Medulla oblongata (tissue), 1 donor: ENCODE results near the gene LNX1.

Source experiments
- DNase-seq: peaks from one replicate; pipeline ENCODE4 v3.0.0-alpha.2; 2015; ENCODE audit errors: extremely low spot score

LNX1 gene

GRCh38 chr4:53599632-53600031 is 8.3 kb upstream of the LNX1 start:
- no peak for DNase-seq

- no peak for DNase-seq
These were observed 7.6 kb upstream of the LNX1 start for GRCh38 chr4:53598901-53599300.

- DNase-seq = no peak
These were observed 7.2 kb upstream of the LNX1 start for GRCh38 chr4:53598483-53598882.

DNA sequence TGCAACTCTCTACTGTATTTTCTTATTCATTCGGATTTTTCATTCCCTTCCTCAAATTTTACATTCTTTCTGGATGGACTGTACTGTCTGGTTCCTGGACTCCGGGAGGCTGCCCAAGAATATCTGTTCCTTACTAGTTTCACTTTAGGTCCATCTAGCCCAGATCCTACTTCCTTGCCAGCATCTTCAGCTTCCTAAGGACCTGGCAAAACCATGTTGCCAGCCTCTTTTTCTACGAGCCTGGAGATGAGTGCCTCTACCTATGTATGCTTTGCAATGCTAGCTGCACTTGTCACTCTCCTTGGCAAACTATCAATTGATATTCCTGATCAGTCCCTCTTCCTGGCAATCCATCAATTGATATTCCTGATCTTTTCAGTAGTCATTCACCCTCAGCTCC is 5.6 kb upstream of the LNX1 start:
- DNase-seq = no peak

DNA sequence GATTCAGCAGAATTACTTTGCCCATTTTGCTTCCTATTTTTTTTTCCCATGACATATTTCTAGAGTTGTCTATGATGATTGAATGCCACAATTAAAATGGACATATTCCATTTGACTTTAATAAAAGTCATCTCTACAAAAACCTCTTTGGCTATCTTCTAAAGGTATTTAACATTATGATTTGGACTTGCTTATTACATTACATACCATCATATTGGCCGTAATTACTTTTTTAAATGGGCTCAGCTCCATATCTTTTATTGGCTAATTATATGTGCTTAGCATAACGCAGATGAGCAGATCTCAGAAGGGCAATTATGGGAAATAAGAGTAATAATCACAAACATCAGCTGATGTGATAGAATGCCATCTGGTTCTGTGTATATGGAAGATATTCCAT is 4.5 kb upstream of the LNX1 start:
- no peak for DNase-seq

DNA sequence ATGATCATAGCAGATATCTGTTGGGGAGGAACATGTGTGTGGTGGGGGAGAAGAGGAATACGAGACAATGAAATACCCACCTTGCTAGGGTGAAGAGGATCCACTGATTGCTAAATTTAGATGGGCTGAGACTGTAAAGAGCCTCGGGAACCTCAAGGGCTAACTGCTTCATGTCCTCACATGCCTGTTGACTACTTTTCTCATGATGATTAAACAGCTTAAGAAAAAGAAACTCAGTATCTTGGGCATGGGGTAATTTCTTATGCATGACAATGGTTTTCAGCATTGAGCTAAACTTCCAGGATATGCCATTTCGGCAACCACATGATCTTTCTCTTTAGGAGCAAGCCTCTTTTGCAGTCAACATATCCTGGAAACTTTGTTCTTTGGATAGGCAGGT is 3.9 kb upstream of the LNX1 start:
- DNase-seq = no peak

- DNase-seq = no peak
These were observed 2.5 kb upstream of the LNX1 start for GRCh38 chr4:53593765-53594164.

- DNase-seq = no peak
These were observed 1.6 kb upstream of the LNX1 start for GRCh38 chr4:53592686-53593501.

GRCh38 chr4:53592122-53592521 is 836 bp upstream of the LNX1 start:
- DNase-seq = no peak

DNA sequence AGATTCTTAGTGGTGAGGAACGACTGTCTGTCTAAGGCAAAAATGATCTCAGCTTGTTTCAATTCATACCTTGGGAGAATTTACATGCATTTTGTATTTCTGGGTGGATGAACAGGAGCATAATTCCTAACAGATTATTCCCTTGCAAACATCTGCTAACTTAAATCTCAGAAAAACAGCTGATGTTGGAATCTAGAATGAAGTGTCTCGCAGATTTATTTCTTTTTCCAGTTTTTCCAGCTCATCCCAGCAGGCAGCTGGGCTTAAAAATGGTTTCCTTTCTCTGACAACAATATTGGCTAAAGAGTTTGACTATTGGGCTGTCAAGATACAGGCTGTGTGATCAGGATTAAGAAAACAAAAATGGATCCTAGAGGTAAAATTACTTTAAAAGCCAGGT is 1.1 kb downstream of the LNX1 start:
- no peak for DNase-seq

GRCh38 chr4:53589511-53589910 is 1.8 kb downstream of the LNX1 start:
- DNase-seq = no peak

DNA sequence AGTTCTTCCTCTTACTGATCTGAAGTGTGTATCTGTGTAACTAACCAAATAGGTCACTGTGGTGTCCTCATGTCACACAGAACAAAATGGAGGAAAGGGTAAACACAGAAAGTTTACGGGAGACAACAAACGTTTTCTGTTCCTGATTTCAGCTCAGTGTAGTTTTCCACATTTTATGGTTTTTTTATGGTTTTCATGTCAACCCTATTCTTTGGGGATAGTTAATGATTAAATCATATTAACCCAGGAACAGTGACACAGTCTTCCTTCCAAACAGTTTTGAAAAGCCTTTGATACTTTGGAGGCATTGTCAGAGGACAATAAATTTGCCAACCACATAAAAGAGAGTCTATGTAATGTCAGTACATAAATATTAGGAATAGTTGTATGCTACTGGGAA is 4.2 kb downstream of the LNX1 start:
- DNase-seq = no peak

DNA sequence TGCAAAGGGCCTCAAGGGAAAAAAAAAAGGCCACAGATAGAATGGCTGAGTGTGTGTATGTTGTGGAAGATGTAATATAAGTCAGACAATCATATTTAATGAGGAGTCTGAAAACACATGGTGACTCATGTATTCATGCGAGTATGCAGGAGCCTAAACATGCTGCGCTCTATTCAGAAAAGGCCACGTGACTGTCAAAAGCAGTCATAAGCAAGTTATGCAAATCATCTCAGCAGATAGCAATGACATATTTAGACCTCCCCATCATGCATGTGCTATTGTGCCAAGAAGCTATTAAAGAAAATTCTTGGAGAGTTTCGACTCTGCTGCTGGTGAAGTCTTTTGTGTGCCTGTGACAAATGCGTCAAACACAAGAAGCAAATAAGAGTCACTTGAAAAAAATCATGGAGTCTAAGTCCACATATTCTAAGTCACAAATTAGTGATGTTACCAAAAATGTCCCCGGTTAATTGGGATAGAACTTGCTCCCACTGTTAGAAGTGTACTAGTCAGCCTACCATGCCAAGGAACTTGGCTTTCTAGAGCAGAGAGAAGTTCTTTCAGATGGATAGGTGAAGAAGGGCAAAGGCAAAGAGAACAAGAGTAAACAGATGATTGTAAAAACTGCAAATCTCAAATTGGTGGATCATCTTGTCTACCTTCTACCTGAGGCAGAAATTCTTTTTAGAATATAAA is 5.0 kb downstream of the LNX1 start:
- DNase-seq = no peak

- no peak for DNase-seq
These were observed 6.6 kb downstream of the LNX1 start for GRCh38 chr4:53584658-53585057.

DNA sequence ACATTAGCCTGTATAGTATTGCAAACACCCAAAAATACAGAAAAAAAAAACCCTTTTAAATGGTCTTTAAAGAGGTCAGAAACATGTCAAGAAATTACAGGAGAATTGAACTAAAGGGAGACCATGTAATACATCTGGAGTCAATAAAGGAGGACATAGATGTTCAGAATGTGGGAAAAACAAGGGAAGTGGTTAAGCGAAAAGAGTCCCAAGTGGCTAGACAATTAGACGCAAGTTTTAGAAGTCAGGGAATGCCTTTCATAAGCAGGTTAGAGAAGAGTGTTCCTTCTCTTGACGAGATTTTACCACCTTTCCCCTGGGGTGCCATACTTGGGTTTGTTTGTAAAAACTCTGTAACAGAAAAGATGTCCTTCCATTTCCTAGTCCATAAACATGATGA is 7.8 kb downstream of the LNX1 start:
- no peak for DNase-seq

GRCh38 chr4:53582194-53582593 is 9.1 kb downstream of the LNX1 start:
- DNase-seq = no peak

GRCh38 chr4:53580274-53580673 is 11.0 kb downstream of the LNX1 start:
- DNase-seq = no peak

DNA sequence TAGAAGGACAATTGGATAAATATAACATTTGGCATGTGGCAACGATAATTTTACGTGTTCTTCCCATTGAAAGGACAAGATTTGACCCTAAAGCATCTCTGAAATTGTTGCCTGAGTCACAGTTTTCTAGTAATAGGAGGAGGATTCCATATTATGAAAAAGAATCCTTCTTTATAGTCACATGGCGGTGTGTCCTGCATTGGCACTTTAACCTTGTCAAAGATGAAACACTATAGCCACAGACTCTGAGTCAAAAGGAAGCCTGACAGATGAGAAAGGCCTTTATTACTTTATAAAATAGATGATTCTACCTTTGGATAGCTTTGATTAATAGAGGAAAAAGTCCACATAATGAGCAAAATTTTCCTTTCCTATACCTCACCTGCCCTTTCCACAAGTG is 11.5 kb downstream of the LNX1 start:
- no peak for DNase-seq

DNA sequence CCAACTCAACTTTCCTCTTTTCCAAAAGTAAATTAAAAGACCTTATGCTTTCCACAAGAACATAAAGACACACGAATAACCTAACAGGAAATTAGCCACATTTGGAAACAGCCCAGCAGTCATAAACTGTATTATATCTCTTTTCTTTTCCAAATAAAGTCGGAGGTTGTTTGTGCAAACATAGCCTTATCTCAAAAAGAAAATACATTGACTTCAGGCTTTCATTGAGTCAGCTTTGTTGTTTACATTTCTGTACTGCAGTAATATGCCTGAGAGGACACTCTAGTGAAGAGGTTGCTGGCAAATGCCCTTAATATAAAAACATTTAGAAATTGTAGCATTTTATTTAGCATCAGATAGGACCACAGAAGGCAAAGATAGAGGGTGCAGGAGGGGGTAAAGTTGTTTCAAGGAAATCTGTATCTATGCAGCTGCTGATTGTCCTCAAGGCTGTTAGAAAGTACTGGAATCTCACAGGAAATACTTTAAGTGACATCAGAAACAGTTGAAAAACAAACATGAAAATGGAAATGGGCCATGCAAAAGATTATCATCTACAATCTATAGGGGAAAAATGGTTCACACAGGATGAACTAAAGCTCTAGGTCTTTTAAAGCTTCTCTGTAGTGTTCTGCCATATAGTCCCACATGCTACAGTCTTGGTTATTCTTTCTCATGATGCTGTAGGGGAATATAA is 14.5 kb downstream of the LNX1 start:
- no peak for DNase-seq

- no peak for DNase-seq
These were observed 15.1 kb downstream of the LNX1 start for GRCh38 chr4:53576071-53576617.

DNA sequence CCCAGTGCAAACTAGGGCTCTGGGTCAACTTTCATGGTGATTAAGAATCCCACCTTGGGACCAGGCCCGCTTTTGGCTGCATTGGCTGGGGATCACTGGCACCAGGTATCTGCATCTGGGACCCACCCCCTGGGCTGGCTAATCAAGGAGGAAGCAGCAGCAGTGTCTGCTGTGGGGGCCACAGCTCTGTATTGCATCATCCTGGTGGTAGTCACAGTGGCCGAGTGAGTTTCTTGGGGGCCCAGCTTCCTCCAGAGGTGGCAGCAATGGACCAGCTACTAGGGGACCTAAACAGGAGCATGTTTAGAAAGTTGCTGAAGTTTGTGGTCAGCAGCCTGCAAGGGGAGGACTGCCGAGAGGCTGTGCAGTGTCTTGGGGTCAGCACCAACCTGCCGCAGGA is 15.7 kb downstream of the LNX1 start:
- no peak for DNase-seq

DNA sequence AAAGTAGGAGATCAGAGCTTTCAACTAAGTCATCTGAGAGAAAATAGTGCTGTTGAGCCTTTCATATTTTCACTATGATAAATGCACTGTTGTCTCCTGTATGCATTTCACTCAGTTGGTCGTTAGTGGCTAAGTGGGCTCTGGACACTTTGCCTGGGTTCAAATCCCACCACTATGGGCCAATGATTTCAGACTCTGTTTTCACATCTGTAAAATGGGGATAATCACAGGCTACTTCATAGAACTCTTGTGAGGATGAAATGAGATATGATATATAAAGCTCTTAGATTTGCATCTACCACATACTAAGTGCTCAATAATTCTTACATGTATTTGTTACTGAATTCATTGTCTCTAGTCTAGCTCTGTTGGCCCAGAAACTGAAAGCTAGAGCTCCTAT is 16.8 kb downstream of the LNX1 start:
- DNase-seq = no peak

DNA sequence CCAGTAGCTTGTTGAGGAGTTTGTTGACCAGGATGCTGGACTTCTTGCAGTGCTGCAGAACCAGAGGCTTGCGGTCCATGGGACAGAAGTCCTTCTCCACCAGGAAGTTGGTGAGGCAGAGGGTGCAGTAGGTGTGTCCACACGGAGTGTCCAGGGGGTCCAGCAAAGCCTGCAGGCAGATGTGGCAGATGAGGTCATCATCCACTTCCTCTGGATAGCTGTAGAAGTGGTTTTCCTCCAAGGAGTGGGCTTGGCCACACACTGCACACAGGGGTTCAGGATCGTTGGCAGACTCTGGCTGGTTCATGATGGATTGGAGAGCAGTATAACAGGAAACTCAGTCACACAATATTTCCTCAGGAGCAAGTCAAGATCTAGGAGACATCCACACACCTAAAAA is 17.6 kb downstream of the LNX1 start:
- no peak for DNase-seq
